ENCODE results near the gene DLG1.

DNA sequence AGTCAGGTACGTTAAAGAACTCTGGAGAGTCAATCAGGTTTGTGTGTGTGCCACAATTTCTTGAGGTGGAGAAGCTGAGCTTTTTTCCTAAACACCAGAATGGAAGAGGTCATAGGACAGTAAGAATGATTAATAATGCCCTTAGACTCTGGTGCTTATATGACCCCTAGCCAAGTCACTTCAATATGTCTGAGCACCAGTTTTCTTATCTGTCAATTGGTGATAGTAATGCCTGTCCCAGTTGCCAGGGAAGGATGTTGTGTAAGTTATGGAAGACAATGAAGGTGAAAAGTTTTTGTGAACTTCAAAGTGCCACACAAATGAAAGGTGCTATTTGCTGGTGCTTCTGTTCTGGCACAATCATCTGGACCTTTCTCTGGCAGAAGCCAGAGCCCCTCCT is 22.2 kb upstream of the DLG1 start:
- TF ChIP-seq, protein P1, sequence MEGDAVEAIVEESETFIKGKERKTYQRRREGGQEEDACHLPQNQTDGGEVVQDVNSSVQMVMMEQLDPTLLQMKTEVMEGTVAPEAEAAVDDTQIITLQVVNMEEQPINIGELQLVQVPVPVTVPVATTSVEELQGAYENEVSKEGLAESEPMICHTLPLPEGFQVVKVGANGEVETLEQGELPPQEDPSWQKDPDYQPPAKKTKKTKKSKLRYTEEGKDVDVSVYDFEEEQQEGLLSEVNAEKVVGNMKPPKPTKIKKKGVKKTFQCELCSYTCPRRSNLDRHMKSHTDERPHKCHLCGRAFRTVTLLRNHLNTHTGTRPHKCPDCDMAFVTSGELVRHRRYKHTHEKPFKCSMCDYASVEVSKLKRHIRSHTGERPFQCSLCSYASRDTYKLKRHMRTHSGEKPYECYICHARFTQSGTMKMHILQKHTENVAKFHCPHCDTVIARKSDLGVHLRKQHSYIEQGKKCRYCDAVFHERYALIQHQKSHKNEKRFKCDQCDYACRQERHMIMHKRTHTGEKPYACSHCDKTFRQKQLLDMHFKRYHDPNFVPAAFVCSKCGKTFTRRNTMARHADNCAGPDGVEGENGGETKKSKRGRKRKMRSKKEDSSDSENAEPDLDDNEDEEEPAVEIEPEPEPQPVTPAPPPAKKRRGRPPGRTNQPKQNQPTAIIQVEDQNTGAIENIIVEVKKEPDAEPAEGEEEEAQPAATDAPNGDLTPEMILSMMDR (conservative IDR thresholded peaks at IDR 0.05; ENCODE audit: low read depth, low read length): no peak
- TF ChIP-seq RCOR1 (IDR thresholded peaks at IDR 0.05; ENCODE audit: insufficient replicate concordance, low read length) (no peak), MXI1 (IDR thresholded peaks at IDR 0.05; ENCODE audit: borderline replicate concordance, low read depth, low read length) (no peak), RAD21 (IDR thresholded peaks at IDR 0.05; ENCODE audit: low read length) (no peak), SMC3 (IDR thresholded peaks at IDR 0.05; ENCODE audit: low read depth, low read length) (no peak), CHD1 (IDR thresholded peaks at IDR 0.05; ENCODE audit: low read depth, low read length) (no peak), RFX5 (IDR thresholded peaks at IDR 0.05; ENCODE audit: low read depth, low read length) (no peak), CEBPB (IDR thresholded peaks at IDR 0.05; ENCODE audit: low read depth, low read length) (no peak), POLR2A (IDR thresholded peaks at IDR 0.05; ENCODE audit: low read depth, low read length) (no peak), MAFK (IDR thresholded peaks at IDR 0.05; ENCODE audit: low read depth, low read length) (no peak), MAZ (IDR thresholded peaks at IDR 0.05; ENCODE audit: borderline replicate concordance, low read depth, low read length) (no peak), BHLHE40 (IDR thresholded peaks at IDR 0.05; ENCODE audit: low read depth, low read length) (no peak)
- TF ChIP-seq, protein P2, sequence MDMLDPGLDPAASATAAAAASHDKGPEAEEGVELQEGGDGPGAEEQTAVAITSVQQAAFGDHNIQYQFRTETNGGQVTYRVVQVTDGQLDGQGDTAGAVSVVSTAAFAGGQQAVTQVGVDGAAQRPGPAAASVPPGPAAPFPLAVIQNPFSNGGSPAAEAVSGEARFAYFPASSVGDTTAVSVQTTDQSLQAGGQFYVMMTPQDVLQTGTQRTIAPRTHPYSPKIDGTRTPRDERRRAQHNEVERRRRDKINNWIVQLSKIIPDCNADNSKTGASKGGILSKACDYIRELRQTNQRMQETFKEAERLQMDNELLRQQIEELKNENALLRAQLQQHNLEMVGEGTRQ (IDR thresholded peaks at IDR 0.05; ENCODE audit: low read depth, low read length): no peak

Data from IMR-90 (cell line).